ENCODE data around the gene ZC3H12D.

Gene ZC3H12D

GRCh38 chr6:149493761-149494320 is 9.0 kb upstream of the ZC3H12D start:
- no peak for TF ChIP-seq CTCF (IDR thresholded peaks at IDR 0.05; ENCODE audit: low read depth, low read length)
- H3K4me3 ChIP-seq (ENCODE audit: low read depth, low read length): no peak overlapping the region

GRCh38 chr6:149492798-149493343 is 8.1 kb upstream of the ZC3H12D start:
- no peak for TF ChIP-seq CTCF (IDR thresholded peaks at IDR 0.05; ENCODE audit: low read depth, low read length)

GRCh38 chr6:149489967-149490366 is 5.2 kb upstream of the ZC3H12D start:
- no peak overlapping the region for H3K4me3 ChIP-seq (ENCODE audit: low read depth, low read length)
- no peak for TF ChIP-seq CTCF (IDR thresholded peaks at IDR 0.05; ENCODE audit: low read depth, low read length)

More at GRCh38 chr6:149492798-149493343, 8.1 kb upstream of the ZC3H12D start:
- no peak overlapping the region for H3K4me3 ChIP-seq (ENCODE audit: low read depth, low read length)

GRCh38 chr6:149488815-149489214 is 4.0 kb upstream of the ZC3H12D start:
- H3K4me3 ChIP-seq (ENCODE audit: low read depth, low read length): no peak overlapping the region
- no peak for TF ChIP-seq CTCF (IDR thresholded peaks at IDR 0.05; ENCODE audit: low read depth, low read length)

- no peak for TF ChIP-seq CTCF (IDR thresholded peaks at IDR 0.05; ENCODE audit: low read depth, low read length)
- no peak overlapping the region for H3K4me3 ChIP-seq (ENCODE audit: low read depth, low read length)
Measured at GRCh38 chr6:149487316-149487715, 2.5 kb upstream of the ZC3H12D start.

- no peak overlapping the region for H3K4me3 ChIP-seq (ENCODE audit: low read depth, low read length)
Measured at GRCh38 chr6:149483849-149484655, 762 bp downstream of the ZC3H12D start.

More at GRCh38 chr6:149483849-149484655, 762 bp downstream of the ZC3H12D start:
- TF ChIP-seq CTCF (IDR thresholded peaks at IDR 0.05; ENCODE audit: low read depth, low read length): no peak
